ENCODE measurements around the gene DBT. TPM values are rescaled to one million over a fixed set of nuclear protein-coding genes. Genes with fewer than 3 reads are reported as not detected.
"Not testable (repeated sequence)": the region's sequence is repeated elsewhere in the genome, so short reads cannot be mapped to it uniquely, and the experiment has no call there.

Gene DBT
- total RNA-seq, 1 donor from 2014 or later, result 25.0 TPM

DNA sequence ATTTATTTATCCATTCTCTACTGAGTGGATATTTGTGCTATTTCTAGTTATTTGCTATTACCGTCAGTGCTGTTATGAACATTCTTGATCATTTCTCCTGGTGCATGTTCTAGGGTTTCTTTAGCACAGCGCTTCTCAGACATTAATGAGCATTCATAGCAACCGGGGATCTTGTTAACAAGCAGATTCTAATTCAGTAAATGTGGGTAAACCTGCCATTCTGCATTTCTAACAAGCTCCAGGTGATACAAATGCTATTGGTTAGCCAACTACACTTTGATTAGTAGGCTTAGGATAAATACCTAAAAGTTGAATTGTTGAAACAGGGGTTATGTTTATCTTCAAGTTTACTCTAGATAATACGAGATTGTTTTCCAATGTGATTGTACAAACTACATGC, 3.3 kb upstream of the DBT start:
- ATAC-seq (no peak), DNase-seq (ENCODE audit: low spot score) (no peak)

DNA sequence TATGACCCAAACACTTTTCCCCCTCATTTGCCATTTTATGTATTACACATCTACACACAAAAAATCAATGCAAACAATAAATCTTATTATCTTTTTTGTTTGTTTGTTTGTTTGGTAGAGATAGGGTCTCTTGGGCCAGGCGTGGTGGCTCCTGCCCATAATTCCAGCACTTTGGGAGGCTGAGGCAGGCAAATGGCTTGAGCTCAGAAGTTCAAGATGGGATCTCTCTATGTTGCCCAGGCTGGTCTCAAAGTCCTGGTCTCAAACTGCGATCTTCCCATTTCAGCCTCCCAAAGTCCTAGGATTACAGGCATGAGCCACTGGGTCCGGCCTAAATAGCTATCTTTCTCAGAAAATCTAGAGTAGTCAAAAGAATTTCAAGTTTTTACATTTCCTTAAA, 1.2 kb upstream of the DBT start:
- ATAC-seq (no peak), DNase-seq (ENCODE audit: low spot score) (no peak)

DNA sequence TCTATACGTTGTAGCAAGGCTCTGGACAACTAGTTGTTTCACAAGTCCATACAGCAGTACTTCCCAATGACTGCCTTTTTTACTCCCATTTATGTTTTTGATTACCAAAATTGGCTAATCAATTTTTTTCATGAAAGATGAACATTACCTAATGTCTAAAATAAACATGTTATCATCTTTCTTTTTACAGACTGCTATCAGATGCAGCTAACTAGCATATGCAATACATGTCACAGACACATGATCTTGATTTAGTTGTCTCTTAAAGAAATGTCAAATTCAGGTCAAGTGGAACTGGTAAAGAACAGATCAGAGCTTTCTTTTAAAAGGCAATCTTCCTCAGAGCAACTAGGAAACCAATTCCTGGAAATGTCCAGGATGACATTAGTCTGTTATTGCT, 630 bp upstream of the DBT start:
- no peak for ATAC-seq

DNA sequence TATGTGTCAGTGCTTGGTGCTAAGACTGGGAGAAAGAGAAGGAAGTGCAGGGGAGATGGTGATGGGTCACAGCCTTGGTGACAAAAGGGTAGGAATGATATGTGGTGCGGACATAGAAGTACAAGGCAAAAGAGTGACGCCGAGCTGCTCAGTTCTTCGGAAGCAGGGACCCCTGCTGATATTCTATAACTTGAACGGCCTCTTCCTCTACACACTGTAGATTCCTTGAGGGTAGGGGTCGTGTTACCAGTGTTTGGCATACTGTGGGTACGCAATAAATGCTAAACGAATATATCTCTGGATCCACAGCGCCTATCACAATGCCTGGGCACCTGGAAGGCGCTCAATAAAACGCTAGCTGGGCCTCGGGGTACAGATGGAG, 488 bp downstream of the DBT start:
- DNase-seq (ENCODE audit: low spot score) (no peak), ATAC-seq (peak; percentile 13)

More for the DNA sequence above, 630 bp upstream of the DBT start:
- no peak for DNase-seq (ENCODE audit: low spot score)

DNA sequence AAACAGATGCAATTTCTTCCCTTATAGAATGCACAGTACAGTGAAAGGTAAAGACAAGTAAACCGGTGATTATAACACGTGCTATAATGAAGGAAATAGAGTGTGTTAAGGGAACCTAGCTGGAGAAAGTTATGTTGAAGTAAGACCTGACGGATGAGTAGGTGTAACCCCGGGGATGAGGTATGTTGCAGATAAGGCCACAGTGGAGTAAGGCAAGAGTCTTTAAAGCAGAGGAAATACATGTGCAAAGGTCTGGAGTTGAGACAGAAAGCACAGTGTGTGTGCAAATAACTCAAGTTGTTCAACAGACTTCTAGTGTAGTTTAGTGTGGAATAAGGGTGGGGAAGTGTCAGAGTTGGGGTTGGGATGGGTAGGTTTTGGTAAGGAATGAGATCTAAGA, 2.9 kb downstream of the DBT start:
- no peak for DNase-seq (ENCODE audit: low spot score)
- ATAC-seq, result no peak

DNA sequence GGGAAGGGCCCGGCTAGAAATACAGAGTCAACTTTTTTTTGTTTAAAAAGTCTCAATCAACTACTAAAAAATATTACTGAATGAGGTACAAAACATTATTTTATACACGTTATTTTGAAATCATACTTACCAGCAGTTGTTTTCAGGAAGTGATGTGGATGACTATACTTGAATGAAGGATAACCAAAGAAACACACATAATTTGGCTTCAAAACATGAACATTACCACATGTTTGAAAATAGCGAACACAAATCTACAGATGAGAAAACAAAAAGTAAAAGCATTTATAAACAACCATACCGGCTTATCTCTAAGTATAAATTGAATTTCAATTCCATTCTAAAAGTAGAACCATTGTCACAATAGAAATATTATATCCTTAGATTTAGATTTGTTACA, 9.0 kb downstream of the DBT start:
- DNase-seq (ENCODE audit: low spot score) (no peak), ATAC-seq (no peak)

DNA sequence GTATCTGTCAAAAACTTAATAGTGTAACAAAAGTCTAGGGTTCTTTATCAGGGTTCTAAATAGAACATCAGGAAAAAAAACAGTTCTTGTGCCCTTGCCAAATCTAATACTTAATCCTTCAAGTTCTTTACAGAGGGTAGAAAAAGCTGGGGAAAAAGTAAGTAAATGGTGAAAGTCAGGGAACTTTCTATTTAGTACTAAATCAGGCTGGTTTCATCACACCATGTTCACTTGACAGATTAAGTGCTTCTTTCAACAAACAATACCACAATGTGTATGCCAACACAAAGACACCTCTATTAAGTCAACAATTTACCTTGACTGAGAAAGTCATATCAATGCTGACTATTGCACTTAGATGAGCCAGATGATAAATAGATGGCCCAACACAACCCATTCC, 9.7 kb downstream of the DBT start:
- DNase-seq (ENCODE audit: low spot score) (no peak), ATAC-seq (peak; percentile 80)

DNA sequence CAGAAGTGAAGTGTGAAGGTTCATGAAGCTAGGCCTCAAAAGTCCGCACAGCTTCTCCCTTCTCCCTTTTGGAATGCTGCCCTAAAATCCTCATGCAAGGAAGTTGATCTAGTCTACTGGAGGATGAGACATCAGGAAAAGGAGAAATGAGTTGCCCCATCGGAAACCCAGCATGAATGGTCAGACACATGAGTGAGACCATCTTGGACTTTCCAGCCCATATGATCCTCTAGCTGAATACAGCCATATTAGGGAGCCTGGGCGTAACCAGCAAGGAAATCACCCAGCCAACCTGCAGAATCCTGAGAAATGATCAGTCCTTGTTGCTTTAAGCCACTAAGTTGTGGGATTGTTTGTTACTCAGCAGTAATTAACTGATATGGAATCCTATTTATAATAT, 12.5 kb downstream of the DBT start:
- DNase-seq (ENCODE audit: low spot score), result no peak
- no peak for ATAC-seq

DNA sequence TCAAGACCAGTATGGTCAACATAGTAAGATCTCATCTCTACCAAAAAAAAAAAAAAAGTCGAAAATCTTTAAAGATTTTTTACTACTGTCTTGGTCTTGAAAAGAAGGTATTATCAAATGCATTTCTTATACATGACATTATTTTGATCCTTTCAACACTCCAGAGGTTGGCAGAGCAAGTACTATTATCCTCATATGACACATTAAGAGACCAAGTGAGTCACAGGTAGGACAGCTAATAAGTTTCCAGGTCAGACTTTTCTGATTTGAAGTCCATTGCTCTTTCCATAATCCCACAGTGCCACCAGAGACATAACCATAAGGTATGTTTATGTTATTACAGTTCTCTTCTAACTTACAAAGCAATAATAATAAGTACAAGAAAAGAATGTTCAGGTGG, 15.2 kb downstream of the DBT start:
- DNase-seq (ENCODE audit: low spot score) (no peak), ATAC-seq (no peak)

DNA sequence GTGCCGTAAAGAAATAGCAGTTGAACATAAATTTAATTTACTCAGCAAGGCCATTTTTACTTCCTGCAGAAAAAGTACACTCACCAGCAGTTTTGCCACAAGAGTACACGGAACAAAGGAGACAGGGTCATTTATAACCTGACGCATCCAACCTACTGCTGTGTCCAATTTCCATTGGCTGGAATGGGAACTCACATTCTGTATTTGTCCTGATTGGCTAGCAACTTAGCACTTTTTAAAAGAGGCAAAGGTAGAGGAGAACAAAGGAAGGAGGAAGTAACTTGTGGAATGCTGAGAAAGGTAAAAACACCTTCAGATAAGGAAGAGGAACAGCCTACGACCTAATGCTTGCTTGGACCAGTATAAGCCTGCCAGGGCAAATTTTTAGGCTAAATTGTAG, 16.1 kb downstream of the DBT start:
- ATAC-seq; DNase-seq (ENCODE audit: low spot score): not testable (repeated sequence)

DNA sequence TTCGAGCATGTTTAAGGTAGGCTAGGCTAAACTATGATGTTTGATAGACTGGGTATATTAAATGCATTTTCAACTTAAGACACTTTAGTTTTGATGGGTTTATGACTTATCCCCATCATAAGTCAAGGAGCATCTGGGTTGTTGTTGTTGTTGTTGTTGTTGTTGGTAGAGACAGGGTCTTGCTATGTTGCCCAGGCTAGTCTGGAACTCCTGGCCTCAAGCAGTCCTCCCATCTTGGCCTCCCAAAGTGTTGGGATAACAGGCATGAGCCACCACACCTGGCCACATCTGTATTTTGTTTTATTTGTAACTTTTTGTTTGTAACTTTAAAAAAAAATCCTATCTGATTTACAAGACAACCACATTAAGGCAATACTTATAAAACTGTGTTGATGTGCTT, 17.5 kb downstream of the DBT start:
- ATAC-seq, result no peak
- no peak for DNase-seq (ENCODE audit: low spot score)

DNA sequence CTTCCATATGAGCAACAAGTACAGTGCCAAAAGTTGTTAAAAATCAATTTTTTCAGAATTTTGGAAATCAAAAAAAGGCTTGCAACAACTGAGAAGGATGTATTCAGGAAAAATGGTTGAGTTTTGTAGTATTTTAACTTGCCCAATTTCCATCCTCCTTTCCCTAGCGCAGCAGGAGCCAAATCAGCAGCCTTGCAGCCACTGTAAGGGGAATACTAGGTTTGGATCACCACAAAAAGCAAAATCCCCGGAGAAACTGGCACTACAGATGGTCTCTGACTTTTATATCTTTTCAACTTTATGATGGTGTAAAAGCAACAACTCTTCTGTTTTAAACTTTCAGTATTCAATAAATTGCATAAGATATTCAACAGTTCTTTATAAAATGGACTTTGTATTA, 17.9 kb downstream of the DBT start:
- ATAC-seq (no peak), DNase-seq (ENCODE audit: low spot score) (no peak)

DNA sequence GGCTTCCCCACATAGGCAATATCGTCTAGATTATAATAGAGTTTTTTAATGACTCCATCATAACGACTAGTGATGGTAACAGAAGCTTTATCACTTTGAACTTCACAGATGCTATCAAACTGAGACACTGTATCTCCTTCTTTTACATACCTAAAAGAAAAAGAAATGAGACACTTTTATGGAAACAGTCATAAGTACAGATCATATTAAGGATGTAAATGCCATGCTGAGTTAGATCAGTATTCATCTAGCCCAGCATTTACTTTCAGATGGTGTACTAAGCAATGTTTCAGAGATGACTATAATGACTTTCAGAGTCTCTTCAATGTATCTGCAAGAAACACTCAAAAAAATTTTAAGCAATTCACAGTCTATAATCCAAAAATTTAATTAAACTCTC, 18.9 kb downstream of the DBT start:
- DNase-seq (ENCODE audit: low spot score), result no peak
- no peak for ATAC-seq

DNA sequence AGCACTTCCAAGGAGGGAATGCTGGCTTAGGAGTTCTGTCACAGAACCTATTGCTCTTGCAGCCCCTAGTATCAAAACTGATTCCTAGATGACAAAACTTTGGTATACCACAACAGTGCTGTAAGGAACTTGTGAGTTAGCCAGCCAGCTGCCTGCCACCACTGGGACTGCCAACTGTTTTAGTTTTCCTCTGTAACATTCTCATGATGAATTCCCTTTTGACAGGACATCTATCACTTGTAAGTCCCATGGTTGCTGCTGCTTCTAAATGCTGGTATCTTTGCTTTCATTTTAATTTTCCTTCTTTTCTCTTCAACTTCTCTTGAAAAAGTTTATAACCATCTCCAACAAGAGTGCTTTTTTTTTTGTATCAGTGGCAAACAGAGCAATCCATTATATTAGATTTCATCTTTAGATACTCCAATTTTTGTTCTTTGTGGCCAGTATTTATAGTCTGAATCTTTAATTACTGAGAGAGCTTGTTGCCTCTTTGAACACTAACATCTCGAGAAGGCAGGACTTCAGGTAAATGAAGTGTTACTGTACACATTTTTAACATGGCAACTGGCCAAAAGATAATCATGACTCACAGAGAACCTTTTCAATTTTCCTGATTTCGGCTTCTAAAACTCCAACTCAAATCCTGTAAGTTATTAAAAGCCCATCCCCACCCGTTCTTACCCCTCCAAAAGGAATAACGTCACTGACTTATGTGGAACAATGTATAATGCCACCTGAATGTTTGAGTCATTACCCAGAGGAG, 19.8 kb downstream of the DBT start:
- DNase-seq (ENCODE audit: low spot score) (no peak), ATAC-seq (no peak)

DNA sequence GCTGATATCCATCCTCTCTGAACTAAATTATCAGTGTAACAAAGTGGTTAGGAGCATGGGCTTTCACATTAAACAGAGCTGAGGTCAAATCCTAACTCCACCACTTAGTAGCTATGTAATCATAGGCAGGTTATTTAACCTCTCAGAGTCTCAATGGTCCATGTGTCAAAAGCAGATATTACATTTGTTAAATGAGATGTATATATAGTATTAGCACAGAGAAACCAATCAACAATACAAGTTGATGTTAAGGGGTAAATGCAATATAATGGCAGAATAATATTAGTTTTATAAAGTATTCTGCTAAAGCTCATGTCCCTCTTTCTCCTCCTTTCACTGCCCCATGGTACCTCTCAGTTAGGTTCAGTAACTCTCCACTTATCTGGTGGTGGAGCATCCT, 27.2 kb downstream of the DBT start:
- ATAC-seq, result no peak
- DNase-seq (ENCODE audit: low spot score), result no peak

DNA sequence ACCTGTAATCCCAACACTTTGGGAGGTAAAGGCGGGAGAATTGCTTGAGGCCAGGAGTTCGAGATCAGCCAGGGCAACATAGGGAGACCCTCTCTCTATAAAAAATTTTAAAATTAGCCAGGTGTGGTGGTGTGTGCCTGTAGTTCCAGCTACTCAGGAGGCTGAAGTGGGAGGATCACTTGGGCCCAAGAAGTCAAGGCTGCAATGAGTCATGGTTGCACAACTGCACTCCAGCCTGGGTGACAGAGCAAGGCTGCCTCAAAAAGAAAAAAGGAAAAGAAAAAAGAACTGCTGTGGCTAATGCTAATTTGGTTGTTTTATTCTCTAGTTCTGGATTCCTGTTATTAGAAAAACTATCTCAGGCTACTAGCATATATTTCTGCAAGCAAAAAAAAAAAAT, 29.8 kb downstream of the DBT start:
- ATAC-seq (no peak), DNase-seq (ENCODE audit: low spot score) (no peak)

DNA sequence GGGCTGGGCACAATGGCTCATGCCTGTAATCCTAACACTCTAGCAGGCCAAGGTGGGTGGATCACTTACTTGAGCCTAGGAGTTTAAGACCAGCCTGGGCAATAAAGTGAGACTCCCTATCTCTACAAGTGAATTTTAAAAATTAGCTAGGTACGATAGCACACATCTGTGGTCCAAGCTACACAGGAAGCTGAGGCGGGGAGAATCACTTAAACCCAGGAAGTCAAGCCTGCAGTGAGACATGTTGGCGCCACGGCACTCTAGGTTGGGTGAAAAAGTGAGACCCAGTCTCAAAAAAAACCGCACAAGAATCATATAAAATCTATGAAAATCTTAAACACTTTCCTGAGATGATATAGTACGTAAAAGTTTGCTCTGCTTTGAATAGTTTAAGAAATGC, 30.2 kb downstream of the DBT start:
- no peak for ATAC-seq
- no peak for DNase-seq (ENCODE audit: low spot score)

DNA sequence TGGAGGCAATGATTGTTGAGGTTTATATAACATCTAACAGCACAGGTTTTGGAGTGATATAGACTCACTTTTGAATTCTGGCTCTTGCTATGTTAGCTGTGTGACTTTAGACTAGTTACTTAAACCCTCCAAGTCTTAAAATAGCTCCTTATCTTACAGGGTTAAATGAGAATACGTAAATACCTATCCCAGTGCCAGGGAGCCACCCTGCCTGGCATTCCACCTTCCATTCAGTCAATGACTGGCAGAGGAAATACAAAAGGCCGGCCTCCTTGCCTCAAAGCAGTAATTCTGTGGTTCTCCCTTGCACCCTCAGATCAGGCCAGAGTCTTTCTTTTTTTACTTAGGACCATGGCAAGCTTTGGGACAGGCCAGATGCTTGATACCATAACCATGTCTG, 31.8 kb downstream of the DBT start:
- no peak for DNase-seq (ENCODE audit: low spot score)
- ATAC-seq, result no peak

DNA sequence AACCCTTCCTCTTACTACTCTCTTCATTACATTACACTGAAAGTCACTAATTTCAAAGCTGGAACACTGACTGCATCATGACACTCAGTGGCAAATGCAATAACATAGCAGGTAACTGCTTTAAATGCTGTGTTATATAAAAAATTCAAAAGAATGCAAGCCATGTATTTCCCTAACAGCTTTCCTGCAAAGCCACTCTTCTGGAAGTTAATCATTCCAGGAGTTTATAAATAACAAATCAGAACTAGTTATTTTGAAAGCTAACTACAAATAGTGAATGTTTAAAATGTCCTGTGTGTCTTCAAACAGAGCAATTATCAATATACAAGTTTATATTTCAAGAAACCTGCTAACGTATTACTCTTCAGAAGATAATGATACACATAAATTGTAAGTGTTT, 34.5 kb downstream of the DBT start:
- no peak for DNase-seq (ENCODE audit: low spot score)
- ATAC-seq, result no peak

DNA sequence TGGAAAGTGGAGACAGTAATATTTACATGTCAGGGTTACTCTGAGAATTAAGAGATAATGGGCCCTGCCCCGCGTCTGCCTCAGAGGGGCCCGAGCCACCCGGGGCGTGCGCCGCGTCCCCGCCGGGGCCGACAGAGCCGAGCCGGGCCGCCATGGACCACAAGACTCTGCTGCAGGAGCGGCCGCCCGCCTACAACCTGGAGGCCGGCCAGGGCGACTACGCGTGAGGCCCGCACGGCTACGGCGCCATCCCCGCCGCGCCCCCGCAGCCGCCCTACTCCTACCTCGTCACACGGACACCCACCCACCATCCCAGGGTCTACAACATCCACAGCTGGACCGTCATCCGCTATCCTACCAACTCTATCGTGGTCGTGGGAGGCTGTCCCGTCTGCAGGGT, 36.5 kb downstream of the DBT start:
- DNase-seq (ENCODE audit: low spot score), result no peak
- ATAC-seq, result no peak

DNA sequence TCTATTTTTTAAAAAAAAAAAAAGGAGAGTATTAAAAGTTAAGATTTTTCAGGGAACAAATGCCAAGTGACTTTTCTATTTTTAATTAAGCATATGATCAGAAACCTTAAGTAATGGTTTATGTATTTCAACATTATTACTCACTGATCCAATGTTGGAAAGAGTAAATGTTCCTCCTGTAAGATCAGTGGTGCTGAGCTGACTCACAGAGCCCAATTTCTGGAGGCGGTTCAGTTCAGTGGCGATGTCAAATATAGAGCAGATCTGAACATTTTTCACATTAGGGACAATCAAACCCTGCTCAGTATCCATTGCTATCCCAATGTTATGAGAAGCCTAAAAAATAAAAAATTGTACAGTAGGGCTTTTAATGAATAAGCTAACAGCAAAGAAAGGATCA, 43.3 kb downstream of the DBT start:
- ATAC-seq (no peak), DNase-seq (ENCODE audit: low spot score) (no peak)

DNA sequence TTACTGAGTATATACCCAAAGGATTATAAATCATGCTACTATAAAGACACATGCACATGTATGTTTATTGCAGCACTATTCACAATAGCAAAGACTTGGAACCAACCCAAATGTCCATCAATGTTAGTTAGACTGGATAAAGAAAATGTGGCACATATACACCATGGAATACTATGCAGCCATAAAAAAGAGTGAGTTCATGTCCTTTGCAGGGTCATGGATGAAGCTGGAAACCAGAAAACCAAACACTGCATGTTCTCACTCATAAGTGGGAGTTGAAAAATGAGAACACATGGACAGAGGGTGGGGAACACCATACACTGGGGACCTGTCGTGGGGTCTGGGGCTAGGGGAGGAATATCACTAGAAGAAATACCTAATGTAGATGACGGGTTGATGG, 44.0 kb downstream of the DBT start:
- DNase-seq (ENCODE audit: low spot score); ATAC-seq: not testable (repeated sequence)

DNA sequence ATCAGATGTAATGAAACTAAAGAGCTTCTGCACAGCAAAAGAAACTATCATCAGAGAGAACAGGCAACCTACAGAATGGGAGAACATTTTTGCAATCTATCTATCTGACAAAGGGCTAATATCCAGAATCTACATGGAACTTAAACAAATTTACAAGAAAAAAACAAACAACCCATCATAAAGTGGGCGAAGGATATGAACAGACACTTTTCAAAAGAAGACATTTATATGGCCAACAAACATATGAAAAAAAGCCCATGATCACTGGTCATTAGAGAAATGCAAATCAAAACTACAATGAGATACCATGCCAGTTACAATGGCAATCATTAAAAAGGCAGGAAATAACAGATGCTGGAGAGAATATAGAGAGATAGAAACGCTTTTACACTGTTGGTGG, 44.5 kb downstream of the DBT start:
- not testable (repeated sequence) for ATAC-seq; DNase-seq (ENCODE audit: low spot score)
